ENCODE results near the gene ERAP2.

ERAP2 gene

DNA sequence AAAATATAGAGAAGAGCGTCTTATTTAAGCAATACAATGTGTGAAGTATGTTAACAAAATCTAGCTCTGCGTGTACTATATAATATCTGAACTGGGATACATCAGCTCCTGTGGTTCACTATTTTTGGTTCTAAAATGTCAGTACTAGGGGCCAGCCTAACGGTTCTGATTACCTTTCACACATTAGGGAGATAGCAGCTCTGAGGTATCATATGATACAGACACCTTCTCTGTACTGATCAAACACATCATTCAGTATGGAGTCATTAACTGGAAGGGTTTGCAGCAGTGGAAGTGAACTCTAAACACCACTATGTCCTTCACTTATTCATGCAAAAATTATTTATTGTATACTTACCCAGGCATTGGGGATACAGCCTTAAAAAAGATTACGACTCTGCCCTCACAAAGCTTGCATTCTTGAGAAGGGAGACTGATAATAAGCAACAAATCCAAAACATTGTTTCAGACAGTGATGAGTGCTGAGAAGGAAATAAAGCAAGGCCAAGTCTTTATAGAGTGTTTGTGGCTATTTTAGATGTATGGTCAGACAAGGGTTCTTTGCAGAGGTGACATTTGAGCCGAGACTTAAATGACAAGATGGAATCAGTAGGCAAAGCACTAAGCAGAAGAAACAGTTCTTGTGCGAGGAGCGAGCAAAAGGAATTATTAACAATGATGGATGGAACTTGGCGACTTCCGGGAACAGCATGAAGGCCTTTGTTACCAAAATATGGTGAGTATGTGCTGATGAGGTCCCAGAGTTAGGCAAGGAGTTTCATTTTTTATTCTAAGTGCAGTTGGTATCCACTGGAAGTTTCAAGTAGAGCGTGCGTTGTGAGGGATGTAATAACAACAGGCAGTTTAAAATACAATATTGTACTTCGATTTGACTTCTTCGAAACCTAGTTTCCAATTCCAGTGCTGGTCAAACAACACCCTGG is 57.7 kb downstream of the ERAP2 start:
- no peak for DNase-seq

DNA sequence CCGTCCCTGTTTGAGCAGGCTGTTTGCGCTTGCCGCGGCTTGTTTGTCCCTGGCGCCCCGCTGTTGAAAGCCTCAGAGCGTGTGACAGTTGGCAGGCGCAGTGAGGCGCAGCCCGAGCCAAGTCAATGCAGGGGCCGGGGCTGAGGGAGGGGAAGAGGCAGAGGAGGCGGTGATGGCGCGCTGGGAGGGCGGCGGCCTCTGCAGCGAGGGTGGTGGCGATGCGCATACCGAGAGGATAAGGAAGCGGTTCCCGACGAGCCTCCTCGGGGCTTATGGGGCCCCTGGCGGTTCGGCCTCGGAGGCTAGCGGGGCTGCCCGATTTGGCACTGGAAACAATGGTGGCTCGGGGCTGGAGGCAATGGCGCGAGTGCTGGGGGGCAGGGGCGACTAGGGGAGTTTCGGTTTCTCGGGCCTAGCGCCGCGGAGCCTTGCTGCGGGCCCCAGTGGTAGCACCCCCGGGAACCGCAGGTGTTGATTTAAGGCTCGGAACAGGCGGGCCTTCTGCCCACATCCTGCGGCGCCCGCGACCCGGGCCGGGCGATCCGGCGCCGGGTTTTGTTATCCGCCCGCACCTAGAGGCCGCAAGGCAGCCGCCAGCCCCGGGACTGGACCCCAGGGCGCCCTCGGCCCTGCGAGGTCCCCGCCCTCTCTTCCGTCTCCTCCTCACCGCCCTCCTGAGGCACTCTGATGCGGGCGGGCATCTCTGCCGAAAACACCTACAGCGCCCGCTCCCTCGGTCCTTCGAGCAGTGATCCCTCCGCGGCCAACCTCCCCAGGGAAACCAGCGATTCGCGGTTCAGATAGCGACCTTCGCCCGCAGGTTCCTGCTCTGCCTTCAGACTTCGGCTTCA is 58.6 kb downstream of the ERAP2 start:
- DNase-seq: peak; percentile 95

DNA sequence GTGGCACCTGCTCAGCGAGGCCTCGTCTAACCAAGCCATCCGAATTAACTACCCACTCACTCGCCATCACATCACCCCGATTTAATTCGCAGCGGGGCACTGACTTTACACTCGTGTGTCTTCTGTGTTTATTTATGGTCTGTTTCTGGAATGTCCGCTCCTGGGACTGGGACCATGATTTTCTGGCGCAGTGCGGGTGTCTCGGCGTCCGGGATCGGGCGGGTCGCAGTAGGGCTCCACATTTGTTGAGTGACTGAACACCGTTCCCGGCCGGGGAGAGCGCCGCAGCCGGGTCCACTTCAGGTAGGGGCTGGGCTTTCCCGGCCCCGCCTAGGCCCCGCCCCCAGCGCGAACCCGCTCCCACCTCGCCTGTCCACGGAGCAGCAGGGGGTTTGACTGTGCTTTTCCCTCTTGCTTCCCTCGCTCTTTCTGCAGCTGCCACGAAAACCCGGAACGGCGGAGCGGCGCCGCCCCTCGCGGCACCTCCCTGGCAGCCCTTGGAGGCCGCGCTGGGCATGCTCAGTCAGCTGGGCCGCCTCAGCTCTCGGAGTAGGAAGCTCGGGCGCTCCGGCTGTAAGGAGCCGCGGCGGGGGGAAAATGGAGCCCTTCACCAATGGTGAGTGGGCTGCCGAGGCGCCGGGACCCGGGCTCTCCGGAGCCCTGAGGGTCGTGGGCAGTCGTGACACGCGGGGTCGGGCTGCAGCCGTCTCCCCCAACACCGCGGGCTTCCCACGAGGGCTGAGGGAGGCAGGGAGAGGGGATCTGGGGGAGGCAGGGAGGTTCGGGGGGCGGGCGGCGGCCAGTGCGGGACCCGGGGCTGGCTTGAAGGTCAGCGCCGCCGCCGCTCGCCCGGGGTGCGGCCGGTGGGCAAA is 59.5 kb downstream of the ERAP2 start, which contains the start of gene LNPEP:
Gene LNPEP, plus strand, starts transcription at position 522 of the 872 bp plus-strand sequence. Its CDS starts 76 bp downstream, at position 598.
- peak; percentile 98 for DNase-seq

DNA sequence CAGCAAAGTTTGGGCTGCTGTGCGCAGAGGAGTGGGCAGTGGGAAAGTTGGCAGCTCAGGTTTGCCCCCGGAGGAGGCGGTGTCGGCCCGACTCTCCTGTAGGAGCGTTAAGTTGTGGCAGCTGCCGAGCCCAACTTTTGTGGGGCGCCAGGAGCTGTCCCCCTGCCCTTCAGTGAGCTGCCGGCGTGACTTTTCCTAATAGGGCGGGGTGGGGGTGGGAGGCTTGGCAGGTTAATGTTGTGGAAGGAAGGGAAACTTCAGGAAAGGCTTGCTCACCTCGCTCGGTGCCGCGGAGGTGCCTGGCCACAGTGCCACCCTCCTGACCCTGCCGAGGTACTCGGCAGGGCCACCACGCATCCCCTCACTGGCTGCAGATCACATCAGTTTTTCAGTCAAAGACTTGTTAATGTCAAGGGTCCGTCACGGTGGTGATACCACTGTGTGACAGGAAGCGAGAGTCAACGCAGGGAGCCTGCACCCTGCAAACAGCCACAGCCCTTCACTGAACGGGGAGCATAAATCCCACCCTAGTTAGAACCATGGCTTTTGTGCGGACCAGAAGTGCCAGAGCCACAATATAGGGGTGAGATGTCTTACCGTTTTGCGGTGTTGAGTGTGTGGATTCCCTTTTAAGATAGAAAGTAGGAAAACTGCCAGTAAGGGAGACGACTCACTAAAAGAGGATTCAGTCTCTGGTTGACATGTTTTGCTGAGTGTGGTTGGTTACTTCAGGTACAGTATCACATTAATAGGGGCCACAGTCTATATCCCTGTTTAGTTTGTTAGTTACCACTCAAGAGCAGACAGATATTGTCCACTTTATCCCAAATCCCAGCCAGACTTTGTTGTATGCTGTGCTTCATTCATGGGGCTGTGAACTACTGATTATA is 60.4 kb downstream of the ERAP2 start:
- peak; percentile 57 for DNase-seq

DNA sequence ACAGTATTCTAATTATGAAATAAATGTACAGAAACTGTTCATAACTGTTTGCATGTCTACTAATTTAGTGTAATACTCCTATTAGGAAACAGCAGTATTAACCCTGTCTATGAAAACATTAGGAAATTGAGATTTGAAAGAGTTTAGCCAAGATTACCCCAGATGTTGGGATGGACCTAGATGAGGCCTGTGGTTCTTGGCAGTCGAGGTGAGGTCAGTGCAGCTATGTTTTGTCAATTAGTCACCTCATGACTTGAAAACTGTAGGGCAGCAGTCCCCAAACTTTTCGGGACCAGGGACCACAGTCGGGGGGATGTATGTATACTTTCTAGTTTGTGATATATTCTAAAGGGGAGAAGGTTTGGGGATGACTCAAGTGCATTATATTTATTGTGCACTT is 64.3 kb downstream of the ERAP2 start:
- DNase-seq: no peak

DNA sequence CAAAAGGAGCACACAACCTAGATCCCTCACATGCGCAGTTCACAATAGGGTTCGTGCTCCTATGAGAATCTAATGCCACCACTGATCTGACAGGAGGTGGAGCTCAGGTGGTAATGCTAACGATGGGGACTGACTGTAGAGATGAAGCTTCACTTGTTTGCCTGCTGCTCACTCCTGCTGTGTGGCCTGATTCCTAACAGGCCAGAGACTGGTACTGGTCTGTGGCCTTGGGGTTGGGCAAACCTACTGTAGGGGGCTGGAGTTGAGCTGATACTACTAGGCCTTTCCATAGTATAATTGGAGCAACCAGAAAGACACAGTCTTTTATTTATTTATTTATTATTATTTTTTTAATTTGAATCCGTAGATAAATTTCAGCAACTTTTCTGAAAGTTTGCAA is 64.8 kb downstream of the ERAP2 start:
- DNase-seq: no peak

DNA sequence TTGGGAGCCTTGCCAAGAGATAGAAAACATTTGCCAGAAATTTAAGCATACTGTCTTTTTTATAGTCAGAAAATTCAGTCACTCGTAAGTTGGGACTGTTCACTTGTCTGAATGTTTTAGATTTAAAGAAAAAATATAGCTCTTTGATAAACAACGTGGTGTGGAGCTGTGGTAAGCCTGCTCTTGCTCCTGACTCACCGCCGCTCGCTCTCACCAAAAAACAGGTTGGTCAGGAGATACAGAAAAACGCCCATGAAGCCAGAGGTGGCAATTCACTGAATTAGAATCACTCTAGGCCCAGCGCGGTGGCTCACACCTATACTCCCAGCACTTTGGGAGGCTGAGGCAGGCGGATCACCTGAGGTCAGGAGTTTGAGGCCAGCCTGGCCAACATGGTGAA is 65.8 kb downstream of the ERAP2 start:
- DNase-seq: no peak

DNA sequence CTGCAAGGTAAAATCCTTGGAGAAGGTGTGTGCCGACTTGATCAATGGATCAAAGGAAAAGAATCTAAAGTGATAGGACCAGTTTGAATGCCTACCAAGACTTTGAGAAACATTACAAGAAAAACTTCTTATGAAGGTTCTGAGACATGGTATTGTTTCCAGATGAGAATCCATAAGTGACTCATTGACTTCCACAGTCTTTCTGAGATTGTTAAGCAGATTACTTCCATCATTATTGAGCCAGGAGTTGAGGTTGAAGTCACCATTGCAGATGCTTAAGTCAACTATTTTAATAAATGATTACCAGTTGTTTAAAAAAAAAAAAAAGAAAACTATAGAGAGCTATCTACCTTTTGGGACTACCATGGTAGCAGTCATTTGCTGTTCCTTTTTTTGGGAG is 66.6 kb downstream of the ERAP2 start:
- DNase-seq: no peak

DNA sequence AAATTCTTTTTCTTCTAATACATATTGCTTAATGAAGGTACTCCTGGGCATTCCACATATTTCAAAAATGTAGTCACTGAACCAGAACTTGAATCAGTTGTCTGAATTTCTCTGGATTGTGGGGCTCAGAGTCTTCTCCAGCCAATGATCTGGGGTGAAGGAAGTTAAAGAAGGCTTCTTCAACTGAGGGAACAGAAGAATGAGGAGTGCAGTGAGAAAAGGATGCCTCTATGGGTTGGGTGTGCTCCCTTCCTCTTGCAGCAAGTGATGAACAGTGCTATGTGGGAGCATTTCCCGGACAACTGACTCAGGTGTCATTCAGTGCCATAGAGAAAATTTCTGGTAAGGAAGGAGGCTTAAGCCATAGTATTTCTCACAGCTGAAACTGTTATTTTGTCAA is 67.5 kb downstream of the ERAP2 start:
- no peak for DNase-seq

DNA sequence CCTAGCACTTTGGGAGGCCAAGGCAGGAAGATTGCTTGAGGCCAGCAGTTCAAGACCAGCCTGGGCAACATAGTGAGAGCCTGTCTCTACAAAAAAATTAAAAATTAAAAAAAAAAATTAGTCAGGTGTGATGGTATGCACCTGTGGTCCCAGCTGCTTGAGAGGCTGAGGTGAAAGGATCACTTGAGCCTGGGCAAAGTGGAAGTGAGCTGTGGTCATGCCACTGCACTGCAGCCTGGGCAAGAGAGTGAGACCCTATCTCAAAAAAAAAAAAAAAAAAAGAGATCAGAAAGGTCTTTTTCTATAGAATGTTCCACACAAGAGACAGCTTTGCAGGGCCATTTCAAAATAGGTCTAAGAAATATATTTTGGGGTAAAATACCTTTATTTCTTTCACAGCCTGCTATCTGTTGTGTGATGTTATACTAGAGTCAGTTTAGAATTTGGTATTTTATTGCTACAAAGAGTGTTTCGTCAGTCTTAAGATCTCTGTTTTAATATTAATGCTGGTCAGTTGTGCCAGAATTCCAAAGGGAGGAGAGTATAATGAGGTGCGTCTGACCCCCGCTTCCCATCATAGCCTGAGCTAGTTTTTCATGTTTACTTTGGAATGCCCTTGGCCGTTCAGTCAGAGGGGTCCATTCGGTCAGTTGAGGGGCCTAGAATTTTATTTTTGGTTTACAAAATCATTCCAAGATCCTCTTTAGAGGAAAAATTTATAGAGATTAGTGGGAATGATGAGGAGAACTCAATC is 69.0 kb downstream of the ERAP2 start:
- no peak for DNase-seq

DNA sequence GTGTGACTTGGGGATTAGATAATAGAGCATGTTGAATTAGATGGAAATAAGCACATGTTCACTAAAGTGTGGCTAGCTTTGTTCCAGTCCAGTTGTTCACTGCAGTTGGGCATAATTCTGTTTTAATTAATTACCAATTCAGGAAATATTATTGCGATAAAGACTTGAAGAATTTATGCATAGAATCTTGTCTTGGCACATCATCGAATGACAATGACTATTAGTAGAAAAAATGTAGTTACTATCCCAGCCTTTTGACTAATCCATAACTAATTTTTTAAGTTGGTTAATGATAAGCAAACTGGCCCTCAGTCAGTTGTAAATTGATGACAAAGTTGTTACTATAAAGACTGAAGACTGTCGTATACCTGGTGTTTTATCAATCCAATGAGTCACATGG is 70.1 kb downstream of the ERAP2 start:
- DNase-seq: no peak

DNA sequence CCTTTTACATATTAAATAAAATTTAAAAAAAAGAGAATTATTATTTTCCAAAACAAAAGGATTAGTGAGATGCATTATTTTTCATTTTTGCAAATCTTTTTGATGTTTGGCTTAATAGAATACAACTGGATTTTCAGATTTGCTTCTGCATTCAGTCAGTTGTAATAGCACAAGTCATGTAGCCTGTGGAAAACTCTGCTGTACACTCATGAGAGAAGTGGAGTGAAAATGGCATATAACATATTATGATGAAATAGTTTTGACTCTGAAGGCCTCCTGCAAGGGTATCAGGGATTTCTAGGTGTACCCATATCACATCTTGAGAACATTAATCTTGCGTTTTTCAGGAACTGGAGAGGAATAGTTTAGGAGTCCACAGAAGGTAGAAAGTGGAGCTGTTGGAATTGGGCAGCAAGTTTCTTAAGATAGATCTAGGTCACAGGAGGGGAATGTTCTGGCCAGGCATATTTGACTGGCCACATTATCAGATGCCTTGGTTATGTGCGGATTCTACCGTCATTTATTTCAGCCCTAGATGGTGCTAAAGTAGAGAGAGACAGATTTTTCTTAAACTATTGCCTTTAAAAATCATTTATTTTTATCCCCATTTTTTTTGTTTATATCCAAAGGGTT is 75.9 kb downstream of the ERAP2 start:
- no peak for DNase-seq

DNA sequence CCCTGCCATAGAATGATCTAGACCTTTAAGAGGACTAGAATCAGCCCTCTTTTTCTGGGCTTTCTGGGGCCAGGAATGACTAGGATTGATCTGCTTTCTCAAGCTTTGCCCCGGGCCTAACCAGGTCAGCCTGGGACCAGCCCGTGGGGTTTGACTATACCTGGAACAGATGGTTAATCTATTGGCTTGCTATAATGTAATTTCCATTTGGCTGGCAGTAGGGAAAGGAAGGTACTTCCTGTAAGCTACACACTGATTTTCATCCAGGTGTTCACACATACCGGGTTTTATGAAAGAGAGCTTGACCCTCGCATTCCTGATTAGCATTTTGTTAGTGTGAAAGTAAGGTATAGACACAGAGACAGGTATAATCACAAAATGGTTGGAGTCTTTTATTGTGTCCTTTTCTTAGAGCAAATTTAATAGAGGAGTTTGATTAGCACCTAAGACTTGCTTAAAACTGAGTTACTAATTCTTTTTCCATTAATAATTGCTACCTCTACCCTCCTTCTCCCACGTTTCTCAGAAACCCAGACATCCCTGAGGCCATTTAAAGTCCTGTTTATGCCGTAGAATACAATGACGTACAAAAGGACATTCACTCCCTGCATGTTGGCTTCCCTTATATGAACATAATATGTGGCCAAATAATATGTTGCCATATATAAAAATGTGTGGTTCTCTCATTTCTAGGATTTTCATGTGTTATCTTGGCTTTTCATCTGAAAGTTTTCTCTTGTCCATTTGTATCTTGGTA is 76.9 kb downstream of the ERAP2 start:
- DNase-seq: no peak

DNA sequence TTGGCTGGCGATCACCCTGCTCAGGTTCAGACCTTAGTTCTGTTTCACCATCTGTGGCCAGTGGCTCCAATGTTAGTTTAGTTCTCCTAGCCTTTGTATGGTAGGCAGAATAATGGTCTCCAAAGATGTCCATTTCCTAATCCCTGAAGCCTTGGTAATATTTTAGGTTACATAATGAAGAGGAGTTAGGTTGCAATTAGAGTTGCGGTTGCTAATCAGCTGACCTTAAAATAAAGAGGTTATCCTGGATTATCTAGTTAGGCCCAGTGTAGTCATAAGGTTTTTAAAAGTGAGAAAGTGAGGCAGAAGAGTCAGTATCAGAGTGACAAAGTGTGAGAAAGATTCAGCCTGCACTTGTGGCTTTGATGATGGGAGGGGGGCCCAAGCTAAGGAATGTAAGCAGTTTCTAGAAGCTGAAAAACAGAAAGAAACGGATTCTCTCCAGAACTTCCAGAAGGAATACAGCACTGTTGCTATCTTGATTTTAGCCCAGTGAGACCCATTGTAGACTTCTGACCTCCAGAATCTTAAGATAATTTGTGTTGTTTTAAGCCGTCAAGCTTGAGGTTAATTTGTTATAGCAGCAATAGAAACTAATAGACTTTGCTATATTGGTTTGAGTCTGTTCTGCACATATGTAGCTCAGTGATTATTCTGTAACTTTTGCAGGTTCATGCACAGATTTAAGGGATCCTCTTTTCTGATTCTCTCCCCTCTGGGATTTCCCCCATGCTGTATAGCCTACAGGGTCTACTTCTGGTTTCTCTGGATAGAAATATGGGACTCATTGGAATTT is 81.2 kb downstream of the ERAP2 start:
- DNase-seq: no peak

DNA sequence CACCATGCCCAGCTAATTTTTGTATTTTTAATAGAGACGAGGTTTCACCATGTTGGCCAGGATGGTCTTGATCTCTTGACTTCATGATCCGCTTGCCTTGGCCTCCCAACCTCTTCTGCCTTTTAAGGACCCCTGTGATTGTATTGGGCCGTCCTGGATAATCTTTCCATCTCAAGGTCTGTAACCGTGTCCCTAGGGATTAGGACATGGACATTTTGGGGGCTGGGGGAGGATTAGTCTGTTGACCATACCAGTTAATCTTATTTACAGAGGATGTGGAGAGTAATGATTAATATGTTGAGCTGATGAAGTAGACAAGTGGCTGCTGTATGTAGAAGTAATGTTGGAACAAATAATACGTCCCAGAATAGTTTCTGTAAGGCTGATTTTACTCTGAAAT is 82.7 kb downstream of the ERAP2 start:
- no peak for DNase-seq

DNA sequence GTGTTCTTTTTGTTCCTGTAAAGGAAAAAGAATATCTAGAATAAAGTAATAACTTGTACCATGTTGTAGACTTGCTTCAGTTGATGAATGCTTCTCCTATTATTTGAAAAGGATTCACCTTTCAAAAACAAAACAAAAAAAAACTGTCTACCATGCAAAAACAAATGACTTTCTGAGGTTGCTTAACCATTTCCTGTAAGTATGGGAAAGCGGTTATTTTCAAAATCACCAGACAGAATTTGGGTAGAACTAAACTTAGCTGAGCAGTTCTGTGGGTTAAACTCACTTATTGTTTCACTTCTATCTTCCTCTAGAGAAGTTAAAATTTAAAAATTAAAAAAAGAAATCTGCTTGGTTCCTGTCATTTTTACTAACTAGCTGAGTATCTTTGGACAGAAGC is 84.8 kb downstream of the ERAP2 start:
- DNase-seq: no peak

DNA sequence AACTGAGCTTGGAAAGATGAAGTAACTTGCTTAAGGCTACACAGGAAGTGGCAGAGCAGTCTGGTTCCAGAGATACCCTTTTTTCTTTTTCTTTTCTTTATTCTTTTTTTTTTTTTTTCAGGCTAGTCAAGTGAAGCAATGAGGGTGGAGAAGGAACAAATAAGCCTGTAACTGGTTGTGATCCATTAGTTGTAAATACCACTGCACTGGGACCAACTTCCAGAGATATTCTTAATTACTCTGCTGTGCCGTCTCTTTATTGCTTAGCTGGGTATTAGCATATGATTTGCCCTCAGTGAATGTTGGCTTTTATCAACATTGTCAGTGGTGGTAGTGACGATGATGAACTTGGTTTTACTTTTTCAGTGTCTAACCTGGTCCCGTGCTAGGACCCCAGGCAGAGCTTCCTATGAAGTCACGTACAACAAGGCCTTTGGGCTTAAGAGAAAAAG is 86.3 kb downstream of the ERAP2 start:
- no peak for DNase-seq

DNA sequence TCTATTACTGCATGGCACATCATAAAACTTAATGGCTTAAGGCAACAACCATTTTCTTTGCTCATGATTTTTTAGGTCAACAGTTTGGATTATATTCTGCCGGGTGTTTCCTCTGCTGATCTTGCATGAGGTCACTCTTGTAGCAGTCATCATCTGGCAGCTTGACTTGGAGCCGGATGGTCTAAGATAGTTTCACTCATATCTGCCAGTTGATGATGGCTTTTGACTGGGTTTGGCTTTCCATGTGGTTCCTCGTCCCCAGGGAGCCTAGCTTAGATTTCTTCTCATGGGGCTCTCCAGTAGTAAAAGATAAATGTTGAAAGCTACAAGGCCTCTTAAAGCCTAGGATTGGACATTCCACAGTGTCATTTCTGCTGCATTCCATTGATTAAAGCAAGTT is 87.0 kb downstream of the ERAP2 start:
- DNase-seq: peak; percentile 63

DNA sequence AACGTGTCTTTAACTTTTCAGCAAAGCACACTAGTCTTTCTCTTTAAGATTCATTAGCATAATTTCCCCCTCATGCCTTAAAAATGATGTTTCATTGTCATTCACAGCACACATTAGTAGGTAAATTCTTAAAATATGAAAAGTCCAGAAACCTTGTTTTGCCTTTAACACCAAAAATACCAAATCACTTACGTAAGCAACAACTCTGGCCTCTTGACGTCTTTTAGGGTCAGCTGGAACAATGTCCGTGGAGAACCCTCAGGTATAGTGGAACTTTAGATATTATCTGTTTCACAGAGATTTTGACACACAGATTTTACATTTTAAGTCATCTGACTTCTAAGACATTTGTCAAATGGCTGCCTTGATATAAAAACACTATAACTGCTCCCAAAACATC is 90.5 kb downstream of the ERAP2 start:
- DNase-seq: no peak
